A549 (cell line): ENCODE data around the gene STAMBPL1. TPM values are rescaled to one million over a fixed set of nuclear protein-coding genes. Genes with fewer than 3 reads are reported as not detected.

ENCODE experiments used
- ATAC-seq, 2 experiments: fragments of 200-7000 bp in 1 of 2; fragments of >200 bp in 1 of 2; cut with Nextera tagmentation in 1 of 2; cut with Tn5 transposase in 1 of 2; 3 replicates each; pipeline versions ENCODE4 v1.8.0 to v1.9.1; 2018 to 2020; ENCODE audit warnings: mild to moderate bottlenecking in 1 of 2, moderate library complexity in 1 of 2
- CTCF ChIA-PET: fragments of 300-600 bp; sonication (Branson Sonifier 250); formaldehyde crosslinking; extraction: SDS; loops from one replicate; lab custom pipeline; 2021; ENCODE audit warnings: antibody characterized with exemption, inconsistent platforms; lab: Yijun Ruan, JAX
- POLR2A ChIA-PET: fragments of 350-600 bp; formaldehyde crosslinking; extraction: SDS; loops from one replicate; lab custom pipeline; 2021; ENCODE audit warnings: antibody characterized with exemption, inconsistent platforms; lab: Yijun Ruan, JAX
- DNase-seq, 2 experiments: peaks; one replicate each; pipeline versions ENCODE4 v3.0.0 to v3.0.0-alpha.2; 2011 to 2016; ENCODE audit warnings: low read depth in 1 of 2, low spot score in 1 of 2
- FAIRE-seq: peaks from 2 replicates; lab custom pipeline; 2011; peaks lifted over from hg19 to GRCh38; lab: Jason Lieb, UNC
- H3K27ac ChIP-seq, 2 experiments: fragments of >200 bp; sonication (Bioruptor Twin); formaldehyde crosslinking; 3 replicates each; pipeline ENCODE4 v1.5.1; 2016 to 2017
- H3K4me1 ChIP-seq: fragments of >200 bp; sonication (Bioruptor Twin); formaldehyde crosslinking; 3 replicates; pipeline ENCODE4 v1.6.1; 2016
- H3K4me2 ChIP-seq: fragments of >200 bp; sonication (Bioruptor Twin); formaldehyde crosslinking; 3 replicates; pipeline ENCODE4 v1.6.1; 2016
- H3K4me3 ChIP-seq: fragments of >200 bp; sonication (Bioruptor Twin); formaldehyde crosslinking; 3 replicates; pipeline ENCODE4 v1.5.1; 2016
- H3K9me3 ChIP-seq: fragments of >200 bp; sonication (Bioruptor Twin); formaldehyde crosslinking; 3 replicates; pipeline ENCODE4 v1.6.1; 2016
- CBX8 ChIP-seq: fragments of 200-600 bp; sonication (generic); IDR thresholded peaks from 2 replicates; pipeline ENCODE4 v1.6.1; 2016
- CHD2 ChIP-seq: fragments of 150-350 bp; IDR thresholded peaks from 2 replicates; pipeline ENCODE4 v1.6.1; 2014; ENCODE audit warnings: low read length; ENCODE audit not compliant: partially characterized antibody
- EHMT2 ChIP-seq: fragments of 200-600 bp; sonication (generic); IDR thresholded peaks from 2 replicates; pipeline ENCODE4 v1.6.1; 2016; ENCODE audit warnings: antibody characterized with exemption, low read depth, mild to moderate bottlenecking, moderate library complexity
- EP300 ChIP-seq, 2 experiments: fragments of >200 bp; sonication (Bioruptor Twin); formaldehyde crosslinking; IDR thresholded peaks; 2 replicates in 1 of 2; 3 replicates in 1 of 2; pipeline ENCODE4 v1.6.1; 2016 to 2017
- FOSB ChIP-seq: fragments of 250-450 bp; sonication (Bioruptor Pico); IDR thresholded peaks from 2 replicates; pipeline ENCODE4 v1.5.0; 2020; ENCODE audit warnings: mild to moderate bottlenecking, moderate library complexity
- GATA3 ChIP-seq: IDR thresholded peaks from 2 replicates; pipeline ENCODE4 v1.6.1; 2012; ENCODE audit warnings: borderline replicate concordance
- HDAC2 ChIP-seq: fragments of 200-600 bp; sonication (generic); IDR thresholded peaks from 2 replicates; pipeline ENCODE4 v1.6.1; 2016
- HEYL ChIP-seq: fragments of 250-450 bp; sonication (Bioruptor Pico); IDR thresholded peaks from 2 replicates; pipeline ENCODE4 v1.8.0; 2021; ENCODE audit warnings: mild to moderate bottlenecking, moderate library complexity
- HMGXB4 ChIP-seq: fragments of 250-450 bp; sonication (Bioruptor Pico); IDR thresholded peaks from 2 replicates; pipeline ENCODE4 v1.5.0; 2021; ENCODE audit warnings: mild to moderate bottlenecking, moderate library complexity, borderline replicate concordance
- JUN ChIP-seq, 2 experiments: fragments of >200 bp; sonication (Bioruptor Twin); formaldehyde crosslinking; IDR thresholded peaks; 2 replicates in 1 of 2; 3 replicates in 1 of 2; pipeline ENCODE4 v1.6.1; 2016 to 2017
- JUNB ChIP-seq: fragments of >200 bp; sonication (Bioruptor Twin); formaldehyde crosslinking; IDR thresholded peaks from 2 replicates; pipeline ENCODE4 v1.6.1; 2016
- MAZ ChIP-seq: fragments of 150-350 bp; IDR thresholded peaks from 2 replicates; pipeline ENCODE4 v1.6.1; 2014; ENCODE audit warnings: antibody characterized with exemption, low read depth, low read length, borderline replicate concordance
- MYC ChIP-seq: IDR thresholded peaks from 2 replicates; pipeline ENCODE4 v1.6.1; 2012; ENCODE audit warnings: mild to moderate bottlenecking, inconsistent platforms, low read length, improper control_type of control experiment, borderline replicate concordance
- POLR2AphosphoS2 ChIP-seq: conservative IDR thresholded peaks from 2 replicates; pipeline ENCODE4 v1.6.1; 2012; ENCODE audit warnings: low read length, improper control_type of control experiment, inconsistent platforms
- SREBF2 ChIP-seq: fragments of 450-650 bp; IDR thresholded peaks from 2 replicates; pipeline ENCODE4 v1.6.1; 2014; ENCODE audit warnings: mild to moderate bottlenecking, moderate library complexity
- USF2 ChIP-seq: fragments of 450-650 bp; IDR thresholded peaks from 2 replicates; pipeline ENCODE4 v1.6.1; 2014; ENCODE audit warnings: antibody characterized with exemption
- ZFP36 ChIP-seq: fragments of 450-650 bp; IDR thresholded peaks from 2 replicates; pipeline ENCODE4 v1.6.1; 2014; ENCODE audit warnings: borderline replicate concordance; ENCODE audit not compliant: partially characterized antibody
- WGBS: methylation state at CpG from one replicate; pipeline ENCODE4 v1.1.6; 2017; ENCODE audit errors: missing lambda C conversion rate; 5-methylcytosine and 5-hydroxymethylcytosine counted together
- polyA plus RNA-seq, 4 experiments: library from polyadenylated mRNA; depleted of rRNA in 3 of 4; stranded (reverse); fragments of >200 nt; fragmentation: RNase III in 1 of 4; extraction: RNeasy Plus Mini Kit Qiagen cat#74134 plus additional on column Dnase treatment in 1 of 4; gene quantifications; 2 replicates in 3 of 4; 3 replicates in 1 of 4; pipeline ENCODE4 v1.2.3, GENCODE V29; 2011 to 2017
- TF ChIP-seq, protein P1 (sequence below): fragments of 250-450 bp; sonication (Bioruptor Pico); IDR thresholded peaks from 2 replicates; pipeline ENCODE4 v1.5.0; 2020; ENCODE audit warnings: low read depth, mild to moderate bottlenecking, moderate library complexity

STAMBPL1 gene
- polyA plus RNA-seq, 2 of the 4 experiments (the other 2 are of a cell fraction): 29.0 to 32.1 TPM

DNA sequence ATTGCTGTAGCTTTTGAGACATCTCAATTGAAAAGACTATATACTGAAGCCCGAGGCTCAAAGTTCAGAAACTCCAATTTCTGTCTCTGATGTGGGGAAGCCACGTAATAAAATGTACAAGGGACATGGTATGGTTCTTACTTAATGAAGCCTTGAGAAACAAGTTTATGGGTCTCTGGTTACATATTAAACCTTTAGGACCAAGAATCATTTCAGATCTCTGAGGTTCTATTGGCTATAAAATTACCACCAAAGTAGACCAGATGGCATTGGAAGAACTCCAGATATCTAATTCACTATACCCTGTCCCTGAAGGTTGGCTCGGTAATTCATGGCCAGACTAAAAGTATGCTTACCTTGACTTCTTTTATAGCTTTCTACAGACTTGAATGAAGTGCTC, 23.7 kb downstream of the STAMBPL1 start:
- TF ChIP-seq POLR2AphosphoS2: no peak
- Histone ChIP-seq H3K4me1 (peaks cover 21% of the 10 kb centered on the region), H3K4me2 (no peak overlapping the region), H3K9me3 (no peaks in the 10 kb centered on the region), H3K4me3 (no peak overlapping the region), H3K27ac (no peak overlapping the region)
- 93% methylated on average over 3 of the region's 3 CpGs for WGBS
- POLR2A ChIA-PET: no interaction called here
- ATAC-seq (no peak), DNase-seq (no peak), FAIRE-seq (no peak)
- CTCF ChIA-PET: interaction anchor here (7.0 to 7.5 kb wide), 2 partner anchors 30 to 68 kb away, joined by 53 to 63 read pairs; no protein-coding TSS in a partner anchor

DNA sequence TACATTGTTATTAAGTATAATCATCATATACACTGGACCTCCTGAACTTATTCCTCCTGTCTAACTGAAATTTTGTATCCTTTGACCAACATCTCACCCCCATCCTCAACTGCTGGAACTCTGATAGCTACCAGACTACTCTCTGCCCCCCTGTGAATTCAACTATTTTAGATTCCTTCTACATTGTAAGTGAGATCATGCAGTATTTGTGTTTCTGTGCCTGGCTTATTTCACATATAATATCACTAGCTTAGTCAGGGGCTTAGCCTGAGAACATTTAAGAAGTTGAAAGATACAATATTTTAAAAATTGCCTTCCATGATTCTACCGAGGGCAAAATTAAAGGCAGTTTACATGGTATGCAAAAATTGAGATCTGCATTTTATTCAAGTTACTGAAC, 26.9 kb downstream of the STAMBPL1 start:
- FAIRE-seq (no peak), DNase-seq (no peak), ATAC-seq (no peak)
- ChIA-PET POLR2A (interaction anchor here (1.1 to 1.3 kb wide), 2 partner anchors 27 to 84 kb away, joined by 3 to 4 read pairs; partner anchors contain the start of genes FAS and STAMBPL1), CTCF (interaction anchor here (1.1 to 4.8 kb wide), 3 partner anchors 11 to 70 kb away, joined by 3 to 21 read pairs (median 3); no protein-coding TSS in a partner anchor)
- WGBS: 91% methylated on average over 1 of the region's 1 CpG
- no peak overlapping the region for H3K27ac ChIP-seq
- no peaks in the 10 kb centered on the region for H3K9me3 ChIP-seq
- no peaks in the 10 kb centered on the region for H3K4me1 ChIP-seq
- H3K4me3 ChIP-seq: no peak overlapping the region
- TF ChIP-seq SREBF2: no peak
- TF ChIP-seq HEYL (CRISPR knock-in tag): no peak
- no peak for TF ChIP-seq MAZ
- TF ChIP-seq EP300 (IDR thresholded peaks at IDR 0.05): no peak
- no peak for TF ChIP-seq EHMT2
- TF ChIP-seq MYC: no peak
- TF ChIP-seq JUNB: no peak
- TF ChIP-seq, protein P1, sequence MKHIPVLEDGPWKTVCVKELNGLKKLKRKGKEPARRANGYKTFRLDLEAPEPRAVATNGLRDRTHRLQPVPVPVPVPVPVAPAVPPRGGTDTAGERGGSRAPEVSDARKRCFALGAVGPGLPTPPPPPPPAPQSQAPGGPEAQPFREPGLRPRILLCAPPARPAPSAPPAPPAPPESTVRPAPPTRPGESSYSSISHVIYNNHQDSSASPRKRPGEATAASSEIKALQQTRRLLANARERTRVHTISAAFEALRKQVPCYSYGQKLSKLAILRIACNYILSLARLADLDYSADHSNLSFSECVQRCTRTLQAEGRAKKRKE (CRISPR knock-in tag): no peak
- no peak for TF ChIP-seq GATA3
- no peak for TF ChIP-seq USF2
- no peak for TF ChIP-seq ZFP36
- TF ChIP-seq HDAC2: no peak
- H3K4me2 ChIP-seq: no peak overlapping the region

DNA sequence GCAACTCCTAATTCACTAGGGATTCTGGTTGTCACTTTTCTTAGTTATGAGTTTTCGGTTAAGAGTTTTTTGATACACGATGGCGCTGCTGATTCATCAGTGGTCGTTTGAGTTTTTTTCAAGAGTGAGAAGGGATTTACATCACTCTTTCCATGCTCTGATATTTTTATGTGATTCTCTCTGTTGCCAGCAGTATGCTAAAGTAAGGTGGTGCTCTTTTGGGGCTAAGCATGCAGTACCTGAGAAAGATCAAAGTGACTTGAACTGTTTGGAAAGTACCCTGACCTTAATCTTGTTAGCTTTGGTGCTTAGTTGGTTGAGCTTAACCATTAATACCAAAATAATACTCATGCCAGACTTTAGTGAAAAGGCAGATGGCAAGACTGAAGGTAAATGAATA, 28.1 kb downstream of the STAMBPL1 start:
- ATAC-seq (no peak), DNase-seq (no peak), FAIRE-seq (peak; percentile 84)
- ChIA-PET POLR2A (no interaction called here), CTCF (interaction anchor here (0.9 to 4.8 kb wide), 4 partner anchors 25 to 121 kb away, joined by 3 to 21 read pairs (median 4); no protein-coding TSS in a partner anchor)
- H3K4me3 ChIP-seq: no peak overlapping the region
- H3K9me3 ChIP-seq: no peaks in the 10 kb centered on the region
- 83% methylated on average over 4 of the region's 4 CpGs for WGBS
- no peak overlapping the region for H3K27ac ChIP-seq
- no peak overlapping the region for H3K4me2 ChIP-seq
- H3K4me1 ChIP-seq: no peaks in the 10 kb centered on the region
- TF ChIP-seq JUN (IDR thresholded peaks at IDR 0.05) (no peak), CBX8 (no peak), CHD2 (no peak), HMGXB4 (CRISPR knock-in tag) (no peak), FOSB (CRISPR knock-in tag) (no peak)
